Pons (tissue), 1 donor: ENCODE data around the gene HES5.

ENCODE experiments used
- DNase-seq: peaks from one replicate; pipeline ENCODE4 v3.0.0-alpha.2; 2016; ENCODE audit warnings: low spot score

HES5 gene

GRCh38 chr1:2530513-2531361 is 674 bp upstream of the HES5 start:
- no peak for DNase-seq

- DNase-seq: no peak
These were observed 888 bp downstream of the HES5 start for GRCh38 chr1:2528966-2529783.

GRCh38 chr1:2528611-2528965 is 1.5 kb downstream of the HES5 start:
- no peak for DNase-seq

GRCh38 chr1:2528016-2528415 is 2.0 kb downstream of the HES5 start:
- peak; percentile 41 for DNase-seq

GRCh38 chr1:2527556-2527860 is 2.6 kb downstream of the HES5 start:
- no peak for DNase-seq

- DNase-seq: peak; percentile 63
These were observed 3.1 kb downstream of the HES5 start for GRCh38 chr1:2526824-2527555.

- DNase-seq: peak; percentile 92
These were observed 3.9 kb downstream of the HES5 start, which contains the start of gene PANK4 for GRCh38 chr1:2525920-2526823. Gene PANK4 (minus strand): TSS chr1:2526596. CDS start chr1:2526587, 9 bp downstream.

GRCh38 chr1:2525572-2525919 is 4.5 kb downstream of the HES5 start:
- no peak for DNase-seq

GRCh38 chr1:2523891-2524609 is 6.0 kb downstream of the HES5 start:
- DNase-seq: no peak

GRCh38 chr1:2523191-2523890 is 6.7 kb downstream of the HES5 start:
- DNase-seq: no peak

GRCh38 chr1:2522230-2522629 is 7.8 kb downstream of the HES5 start:
- no peak for DNase-seq

- DNase-seq: no peak
These were observed 9.3 kb downstream of the HES5 start for GRCh38 chr1:2520806-2521205.

GRCh38 chr1:2520206-2520605 is 9.9 kb downstream of the HES5 start:
- DNase-seq: no peak

GRCh38 chr1:2519729-2520128 is 10.3 kb downstream of the HES5 start:
- DNase-seq: no peak

GRCh38 chr1:2519029-2519685 is 10.9 kb downstream of the HES5 start:
- no peak for DNase-seq

- no peak for DNase-seq
These were observed 11.5 kb downstream of the HES5 start for GRCh38 chr1:2518528-2518927.

- no peak for DNase-seq
These were observed 12.1 kb downstream of the HES5 start for GRCh38 chr1:2517966-2518365.

- DNase-seq: no peak
These were observed 13.1 kb downstream of the HES5 start for GRCh38 chr1:2516946-2517345.

- DNase-seq: no peak
These were observed 13.9 kb downstream of the HES5 start for GRCh38 chr1:2516124-2516523.

GRCh38 chr1:2515763-2516080 is 14.3 kb downstream of the HES5 start:
- no peak for DNase-seq
